Measurements from ENCODE around the gene CRCP. TPM values are rescaled to one million over a fixed set of nuclear protein-coding genes. Genes with fewer than 3 reads are reported as not detected.

The CRCP gene
- total RNA-seq, 2 donors from 2014 or later, result 17.4 to 19.1 TPM

GRCh38 chr7:66193146-66193725 lies 78.6 kb downstream of the CRCP start:
- TF ChIP-seq POLR2A (IDR thresholded peaks at IDR 0.05) (no peak), CTCF (IDR thresholded peaks at IDR 0.05) (no peak)
- intact Hi-C loops (cut with DNase I), result no loop called here

DNA sequence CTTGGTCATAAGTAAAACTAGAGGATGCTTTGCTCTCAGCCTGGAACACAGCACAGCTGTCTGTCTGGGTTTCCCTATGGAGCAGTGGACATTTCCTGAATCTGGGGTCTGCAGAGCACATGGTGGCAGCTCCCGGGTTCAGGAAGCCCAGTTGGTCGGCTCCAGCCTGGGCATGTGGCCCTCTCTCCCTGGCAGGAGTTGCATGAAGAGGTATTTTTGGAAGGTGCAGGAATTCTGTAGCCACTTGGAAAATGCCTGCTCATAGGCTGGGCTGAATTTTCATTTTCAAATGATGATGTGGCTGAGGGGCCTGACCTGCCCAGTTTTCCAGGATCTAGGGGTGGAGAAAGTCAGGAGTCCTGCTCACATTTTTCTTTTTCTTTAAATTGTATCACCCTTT lies 83.8 kb downstream of the CRCP start:
- 52 to 78% methylated on average over 2 of the region's 2 CpGs for WGBS, 2 donors
- H3K27me3 ChIP-seq, result no peaks in the 10 kb centered on the region
- H3K4me1 ChIP-seq, result no peaks in the 10 kb centered on the region
- H3K9me3 ChIP-seq, result no peaks in the 10 kb centered on the region
- no peak for DNase-seq
- TF ChIP-seq CTCF (IDR thresholded peaks at IDR 0.05) (no peak), POLR2A (IDR thresholded peaks at IDR 0.05) (no peak)
- intact Hi-C loops (cut with DNase I), result no loop called here
- no peak overlapping the region for H3K27ac ChIP-seq
- no peak overlapping the region for H3K4me3 ChIP-seq
- no peaks in the 10 kb centered on the region for H3K36me3 ChIP-seq (replicated peaks in 1 of 2; ENCODE audit: insufficient read depth in 1 of 2, low read depth in 2 of 2)
- no peak for ATAC-seq

More at GRCh38 chr7:66193146-66193725, 78.6 kb downstream of the CRCP start:
- H3K36me3 ChIP-seq (replicated peaks in 1 of 2; ENCODE audit: insufficient read depth in 1 of 2, low read depth in 2 of 2), result no peaks in the 10 kb centered on the region
- H3K9me3 ChIP-seq, result no peaks in the 10 kb centered on the region
- H3K4me3 ChIP-seq, result no peak overlapping the region
- DNase-seq (no peak), ATAC-seq (no peak)
- 61 to 62% methylated on average over 6 of the region's 6 CpGs for WGBS, 2 donors
- peaks cover 10% of the 10 kb centered on the region for H3K4me1 ChIP-seq
- no peaks in the 10 kb centered on the region for H3K27me3 ChIP-seq
- no peak overlapping the region for H3K27ac ChIP-seq

- H3K36me3 ChIP-seq (replicated peaks in 1 of 2; ENCODE audit: insufficient read depth in 1 of 2, low read depth in 2 of 2), result no peaks in the 10 kb centered on the region
- 76 to 87% methylated on average over 4 of the region's 4 CpGs for WGBS, 2 donors
- no peak overlapping the region for H3K4me3 ChIP-seq
- DNase-seq, result no peak
- no peaks in the 10 kb centered on the region for H3K27me3 ChIP-seq
- H3K27ac ChIP-seq, result no peak overlapping the region
- intact Hi-C loops (cut with DNase I), result no loop called here
- H3K9me3 ChIP-seq, result no peaks in the 10 kb centered on the region
- TF ChIP-seq POLR2A (IDR thresholded peaks at IDR 0.05) (no peak), CTCF (IDR thresholded peaks at IDR 0.05) (no peak)
- no peaks in the 10 kb centered on the region for H3K4me1 ChIP-seq
- ATAC-seq, result no peak
These were observed 84.3 kb downstream of the CRCP start for GRCh38 chr7:66198956-66199355.

GRCh38 chr7:66202441-66202840 lies 87.8 kb downstream of the CRCP start:
- H3K4me3 ChIP-seq, result no peak overlapping the region
- DNase-seq (no peak), ATAC-seq (no peak)
- H3K4me1 ChIP-seq, result peaks cover 19% of the 10 kb centered on the region
- no peaks in the 10 kb centered on the region for H3K9me3 ChIP-seq
- H3K27me3 ChIP-seq, result no peaks in the 10 kb centered on the region
- TF ChIP-seq CTCF (IDR thresholded peaks at IDR 0.05) (no peak), POLR2A (IDR thresholded peaks at IDR 0.05) (no peak)
- 61 to 66% methylated on average over 8 of the region's 8 CpGs for whole genome bisulfite sequencing, 2 donors
- no peak overlapping the region for H3K27ac ChIP-seq
- H3K36me3 ChIP-seq (replicated peaks in 1 of 2; ENCODE audit: insufficient read depth in 1 of 2, low read depth in 2 of 2), result no peaks in the 10 kb centered on the region
- intact Hi-C loops (cut with DNase I), result no loop called here

Other genes with a start within 250 kb of the CRCP start
- gene VKORC1L1, start 241.8 kb upstream of the CRCP start, total RNA-seq, result 10 to 100 TPM in 1 of 2 donors, 1 to 10 TPM in 1; 9.9 to 18.8 TPM
- gene GUSB, start 132.6 kb upstream of the CRCP start, total RNA-seq, result 10 to 100 TPM; 27.0 to 50.8 TPM
- 100 to 1,000 TPM in 1 of 2 donors, 10 to 100 TPM in 1; 35.9 to 135 TPM for gene ASL, start 39.0 kb upstream of the CRCP start, total RNA-seq
- gene TPST1, start 90.5 kb downstream of the CRCP start, total RNA-seq, result 10 to 100 TPM; 12.5 to 16.5 TPM

Measured in body of pancreas (tissue), 4 donors.